NCI-H2196 treated with DMSO at 0.1 percent for 48 hours (cell line): Measurements from ENCODE around the gene IKZF1.
"Not testable (repeated sequence)": the region's sequence is repeated elsewhere in the genome, so short reads cannot be mapped to it uniquely, and the experiment has no call there.

Experiments used
- DNase-seq: peaks from one replicate; lab custom pipeline; 2025; ENCODE audit not compliant: unreplicated experiment; lab: John Stamatoyannopoulos, UW

IKZF1 gene

DNA sequence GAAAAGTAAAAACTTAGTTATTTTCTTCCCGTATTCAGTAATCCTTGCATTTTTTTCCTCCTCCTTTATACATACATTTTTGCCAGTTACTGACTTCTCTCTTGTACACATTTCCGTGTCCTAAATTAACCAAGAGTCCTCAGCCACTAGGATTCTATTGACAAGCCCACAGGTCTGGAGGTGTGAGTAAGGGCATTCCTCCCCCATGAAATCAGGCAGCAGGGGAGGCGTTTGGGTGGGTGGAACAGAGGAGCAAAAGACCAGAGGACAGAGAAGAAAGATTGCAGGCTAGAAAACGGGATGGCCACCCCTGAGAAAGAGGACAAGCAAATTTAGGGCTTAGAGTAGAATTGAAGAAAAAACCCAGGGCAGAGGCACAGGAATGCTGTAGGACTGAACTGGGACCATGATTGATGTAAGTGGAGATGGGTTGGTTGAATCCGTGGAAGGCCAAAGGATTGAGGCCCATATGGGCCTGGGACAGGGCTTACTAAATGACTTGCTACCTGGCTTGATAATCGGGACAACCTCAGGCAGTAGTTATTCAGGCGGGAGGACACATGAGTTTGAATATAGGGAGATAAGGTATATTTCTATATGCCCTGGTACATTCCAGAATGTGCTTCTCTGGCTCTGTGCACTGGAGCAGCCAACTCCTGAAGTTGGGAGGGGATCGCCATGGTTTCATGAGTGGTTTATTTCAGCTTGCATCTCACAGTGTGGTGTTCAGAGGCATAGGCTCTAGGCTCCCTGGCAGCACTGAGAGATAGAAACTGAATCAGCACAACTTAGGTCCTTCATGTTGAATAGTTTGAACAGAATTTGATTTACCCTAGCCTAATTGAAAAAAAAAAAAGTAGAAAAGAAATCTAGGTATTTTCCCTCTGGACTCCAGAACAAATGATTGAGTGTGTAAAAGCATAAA lies 28.0 kb downstream of the IKZF1 start:
- DNase-seq: no peak

DNA sequence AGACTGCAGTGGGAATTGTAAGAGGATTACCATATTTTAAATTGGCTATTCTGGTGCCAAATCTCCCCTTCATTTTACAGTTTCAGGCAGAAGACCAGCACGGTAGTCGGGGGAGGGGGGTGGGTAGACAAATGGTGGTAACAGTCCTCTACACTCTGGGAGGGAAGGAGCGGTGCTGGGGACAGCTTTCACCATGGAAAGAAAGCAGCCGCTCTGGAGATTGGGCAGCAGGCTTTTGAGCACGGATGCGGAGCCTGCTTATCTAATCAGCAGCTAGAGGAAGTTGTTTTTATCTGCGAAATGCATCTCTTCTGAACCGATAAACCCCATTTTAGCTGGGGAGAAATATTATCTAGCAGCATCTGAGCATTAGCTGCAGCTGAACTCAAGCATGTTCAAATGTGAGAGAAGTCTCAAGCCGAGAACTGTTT lies 28.7 kb downstream of the IKZF1 start:
- no peak for DNase-seq

- no peak for DNase-seq
These were observed 30.0 kb downstream of the IKZF1 start for GRCh38 chr7:50334341-50334994.

DNA sequence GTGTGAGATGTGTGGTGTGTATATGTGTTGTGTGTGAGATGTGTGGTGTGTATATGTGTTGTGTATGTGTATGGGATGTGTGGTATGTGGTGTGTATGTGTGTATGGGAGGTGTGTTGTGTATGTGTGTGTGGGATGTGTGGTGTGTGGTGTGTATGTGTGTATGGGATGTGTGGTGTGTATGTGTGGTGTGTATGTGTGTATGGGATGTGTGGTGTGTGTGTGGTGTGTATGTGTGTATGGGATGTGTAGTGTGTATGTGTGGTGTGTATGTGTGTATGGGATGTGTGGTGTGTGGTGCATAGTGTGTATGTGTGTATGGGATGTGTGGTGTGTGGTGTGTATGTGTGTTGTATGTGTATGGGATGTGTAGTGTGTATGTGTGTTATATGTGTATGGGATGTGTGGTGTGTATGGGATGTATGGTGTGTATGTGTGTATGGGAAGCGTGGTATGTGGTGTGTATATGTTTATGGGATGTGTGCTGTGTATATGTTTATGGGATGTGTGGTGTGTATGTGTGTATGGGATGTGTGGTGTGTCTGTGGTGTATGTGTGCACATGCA lies 30.8 kb downstream of the IKZF1 start:
- no peak for DNase-seq

DNA sequence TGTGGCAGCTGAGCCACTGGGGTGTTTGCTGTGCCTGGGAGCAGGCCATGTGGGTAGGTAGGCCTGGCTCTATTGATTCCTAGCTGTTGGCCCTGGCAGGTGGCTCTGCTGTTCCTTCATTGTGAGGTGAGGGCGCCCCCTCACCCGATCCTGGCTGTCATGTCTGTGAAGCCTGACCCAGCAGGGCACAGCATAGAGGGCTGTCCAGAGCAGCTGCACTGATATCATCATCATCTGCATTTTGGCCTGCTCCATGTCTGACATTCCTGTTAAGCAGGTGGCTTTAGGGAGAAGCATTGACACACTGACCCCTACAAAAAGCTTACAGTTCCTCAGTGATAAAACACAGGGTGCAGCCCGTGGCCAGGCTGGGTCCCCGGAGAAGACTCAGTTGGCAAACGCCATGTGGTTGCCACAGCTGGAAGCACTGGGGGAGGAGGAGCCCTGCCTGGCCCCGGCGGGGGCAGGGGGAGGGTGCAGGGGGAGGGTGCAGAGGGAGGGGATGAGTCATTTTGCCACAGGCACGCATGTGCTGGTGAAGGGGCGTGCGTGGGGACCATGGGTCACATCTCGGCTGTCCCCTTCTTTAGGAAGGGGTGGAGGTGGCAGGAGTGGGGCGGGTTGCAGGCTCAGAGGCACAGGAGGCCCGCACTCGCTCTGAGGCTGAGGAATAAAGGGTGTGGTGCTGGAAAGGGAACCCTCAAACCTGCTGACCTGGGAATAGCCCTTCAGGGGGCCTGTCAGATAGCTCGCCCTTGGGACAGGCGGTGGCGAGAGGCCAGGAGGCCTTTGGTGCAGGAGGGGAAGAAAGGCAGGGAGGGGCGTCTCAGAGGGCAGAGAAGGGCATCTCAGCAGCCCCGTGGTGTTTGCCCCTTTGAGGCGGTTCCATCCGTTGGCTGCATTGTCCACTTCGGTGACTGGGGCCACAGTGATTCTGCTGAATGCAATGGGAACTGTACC lies 31.6 kb downstream of the IKZF1 start:
- no peak for DNase-seq

DNA sequence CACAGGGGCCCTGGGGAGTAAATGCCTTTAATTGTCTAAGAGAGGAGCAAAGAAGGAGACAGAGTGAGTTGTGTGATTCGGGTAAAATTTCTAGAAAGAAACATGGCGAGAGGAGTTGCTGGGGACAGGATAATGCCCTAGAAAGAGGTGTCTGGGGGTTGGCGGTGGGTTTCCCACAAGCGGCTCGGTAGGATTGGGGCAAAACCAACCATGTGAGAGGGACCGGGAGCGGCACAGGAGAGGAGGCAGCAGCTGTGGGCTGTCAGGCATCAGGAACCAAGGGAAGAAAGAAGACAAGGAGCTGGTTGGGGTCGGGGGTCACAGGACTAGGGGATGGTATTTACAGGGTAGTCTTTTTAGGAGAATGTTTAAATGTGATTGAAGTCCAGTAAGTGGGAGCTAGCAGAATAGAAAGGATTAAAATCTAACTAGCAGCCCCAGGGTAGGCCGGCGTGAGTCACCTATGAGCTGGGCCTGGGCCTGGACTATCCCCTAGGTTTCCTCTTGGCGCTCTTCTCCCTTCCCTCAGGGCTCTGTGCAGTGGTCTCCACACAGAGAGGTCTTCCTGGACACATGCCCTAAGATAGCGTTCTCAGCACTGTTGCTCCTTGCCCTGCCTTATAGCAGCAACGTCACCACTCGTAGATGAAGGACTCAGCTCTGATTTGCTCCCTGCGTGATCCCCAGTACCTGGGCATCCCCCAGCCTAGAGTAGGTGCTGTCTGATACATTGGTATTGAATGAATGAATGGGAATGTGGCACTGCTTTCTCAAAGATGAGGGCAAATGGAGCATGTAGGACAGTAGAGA lies 32.6 kb downstream of the IKZF1 start:
- no peak for DNase-seq

DNA sequence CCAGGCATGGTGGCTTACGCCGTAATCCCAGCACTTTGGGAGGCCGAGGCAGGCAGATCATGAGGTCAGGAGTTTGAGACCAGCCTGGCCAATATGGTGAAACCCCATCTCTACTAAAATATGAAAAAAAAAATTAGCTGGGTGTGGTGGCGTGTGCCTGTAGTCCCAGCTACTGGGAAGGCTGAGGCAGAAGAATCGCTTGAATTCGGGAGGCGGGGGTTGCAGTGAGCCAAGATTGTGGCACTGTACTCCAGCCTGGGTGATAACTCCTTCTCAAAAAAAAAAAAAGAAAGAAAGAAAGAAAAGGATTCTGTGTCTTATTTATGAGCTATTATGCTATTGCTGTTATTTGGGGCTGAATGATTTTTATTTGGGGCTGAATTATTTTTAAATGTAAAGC lies 35.0 kb downstream of the IKZF1 start:
- DNase-seq: not testable (repeated sequence)

- DNase-seq: no peak
These were observed 35.5 kb downstream of the IKZF1 start for GRCh38 chr7:50339990-50340500.

DNA sequence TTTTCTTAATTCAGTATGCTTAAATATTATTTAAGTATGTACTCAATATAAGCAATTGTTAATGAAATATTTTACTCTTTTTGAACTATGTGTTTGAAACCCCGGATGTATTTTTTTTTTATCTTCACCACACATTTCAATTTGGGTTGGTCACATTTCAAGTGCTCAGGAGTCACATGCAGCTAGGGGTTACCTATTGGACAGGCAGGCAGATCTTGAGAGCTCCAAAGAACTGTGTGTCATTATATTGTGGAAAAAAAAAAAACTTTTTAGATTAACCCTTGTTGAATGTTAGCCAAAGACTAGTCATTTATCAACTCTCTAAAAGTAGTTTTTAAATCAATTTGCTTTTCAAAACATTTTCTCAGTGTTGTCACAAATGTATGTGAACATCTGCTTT lies 37.2 kb downstream of the IKZF1 start:
- DNase-seq: no peak

- no peak for DNase-seq
These were observed 38.1 kb downstream of the IKZF1 start for GRCh38 chr7:50342616-50343114.

GRCh38 chr7:50346545-50347497 lies 42.3 kb downstream of the IKZF1 start:
- DNase-seq: no peak

DNA sequence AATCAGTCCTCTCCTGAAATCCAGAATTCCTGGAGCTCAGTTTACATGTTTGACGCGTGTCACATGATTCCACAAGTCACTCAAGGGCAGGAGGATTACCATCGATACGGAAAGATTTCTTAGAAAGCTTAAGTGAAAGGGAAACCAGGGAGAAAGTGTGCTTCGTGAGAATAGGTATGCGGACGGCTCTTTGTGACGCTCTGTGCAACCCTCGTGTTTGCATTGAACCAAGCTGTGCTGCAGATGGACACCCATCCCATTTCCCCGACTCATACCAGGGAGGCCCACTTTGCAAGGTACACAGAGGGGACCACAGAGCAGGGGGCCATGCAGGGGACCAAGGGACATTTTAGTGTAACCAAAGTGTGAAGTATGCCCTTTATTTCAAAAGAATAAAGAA lies 43.2 kb downstream of the IKZF1 start:
- DNase-seq: no peak

DNA sequence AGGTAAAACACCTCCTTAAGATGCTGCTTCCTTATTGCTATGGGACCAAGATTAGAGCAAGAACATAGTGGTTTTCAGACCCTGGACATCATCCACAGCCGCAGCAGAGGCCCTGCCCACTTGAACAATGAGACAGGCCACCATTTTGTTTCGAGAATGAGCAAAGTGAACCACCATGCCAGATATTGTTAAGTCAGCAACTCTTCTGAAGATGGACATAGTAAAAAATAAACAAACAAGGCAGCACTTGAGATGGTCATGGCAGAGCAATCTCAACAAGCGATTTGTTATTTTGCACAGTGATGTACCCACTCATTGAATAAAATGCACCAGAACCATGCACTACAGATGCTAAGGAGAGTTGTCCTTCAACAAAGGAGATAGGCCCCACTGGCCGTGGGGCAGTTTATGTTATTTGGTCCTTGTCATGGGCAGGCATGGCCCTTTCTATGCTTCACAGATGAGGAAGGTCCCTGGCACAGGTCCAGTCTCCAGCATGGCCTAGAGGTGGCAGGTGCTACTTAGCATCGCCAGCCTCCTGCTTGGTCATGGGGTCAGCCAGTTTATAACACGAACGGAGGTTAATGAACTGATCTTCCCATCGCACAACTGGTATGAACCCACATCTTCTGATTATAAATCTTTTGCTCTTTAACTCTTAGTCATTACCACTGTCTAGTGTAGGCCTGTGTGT lies 44.1 kb downstream of the IKZF1 start:
- no peak for DNase-seq

DNA sequence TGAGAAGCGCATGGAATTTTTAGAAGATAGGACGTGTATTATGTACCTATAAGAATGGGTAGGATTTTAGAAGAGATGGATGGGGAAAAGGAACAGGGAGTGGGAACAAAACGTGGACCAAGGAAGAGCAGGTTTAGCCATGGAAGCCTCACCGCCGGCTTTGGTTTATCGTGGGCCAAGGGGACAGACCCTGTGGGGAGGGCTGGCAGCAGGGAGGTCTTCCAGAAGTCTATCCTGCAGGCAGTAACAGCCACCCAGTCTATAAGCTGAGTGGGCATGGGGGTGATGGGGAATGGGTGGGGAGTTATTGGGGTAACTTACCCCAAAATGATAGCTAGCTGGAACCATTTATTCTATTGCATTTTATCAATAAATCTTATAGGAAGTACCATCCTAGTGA lies 44.9 kb downstream of the IKZF1 start:
- no peak for DNase-seq

DNA sequence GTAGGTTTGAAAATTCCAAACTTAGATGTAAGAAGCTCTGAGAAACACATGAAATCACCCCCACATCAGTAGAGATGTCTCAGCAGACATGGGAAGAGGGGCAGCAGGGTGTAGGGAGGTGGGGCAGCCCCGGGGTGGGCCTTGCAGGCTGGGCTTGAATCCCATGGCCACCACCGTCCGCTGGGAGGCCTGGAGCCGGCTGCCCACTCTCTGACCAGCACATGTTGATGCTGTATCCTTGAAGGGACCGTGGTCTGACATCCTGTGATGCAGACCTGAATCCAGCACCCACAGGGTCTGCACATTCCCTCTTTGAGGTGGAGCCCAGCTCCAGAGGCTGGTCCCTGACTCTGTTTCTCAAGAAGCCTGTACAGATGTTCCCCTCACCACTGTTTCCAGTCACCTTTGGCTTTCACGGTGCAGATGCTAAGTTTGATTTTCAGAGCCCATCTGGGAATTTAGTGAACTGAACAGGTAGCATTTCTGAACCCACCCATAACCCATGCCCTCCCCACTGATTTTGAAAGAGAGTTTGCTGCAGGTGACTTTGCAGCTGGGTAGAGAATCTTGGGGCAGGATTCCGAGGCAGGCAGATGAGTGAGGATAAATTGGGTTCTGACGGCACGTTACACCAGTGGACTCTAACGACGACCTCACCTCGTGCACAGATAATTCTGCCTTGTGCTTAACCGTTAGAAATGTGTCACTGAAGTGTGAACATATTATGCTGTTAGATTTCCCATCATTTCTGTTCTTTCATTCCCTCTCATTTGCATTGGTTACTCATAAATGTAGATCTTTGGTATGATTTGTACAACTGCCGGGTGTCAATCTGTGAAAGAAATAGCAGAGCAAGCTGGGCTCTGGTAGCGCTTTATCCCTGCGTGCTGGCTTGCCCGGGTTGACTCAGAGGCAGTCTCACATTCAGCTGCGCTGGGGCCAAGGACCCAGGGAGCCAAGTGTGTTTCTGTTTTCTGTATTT lies 45.7 kb downstream of the IKZF1 start:
- no peak for DNase-seq

DNA sequence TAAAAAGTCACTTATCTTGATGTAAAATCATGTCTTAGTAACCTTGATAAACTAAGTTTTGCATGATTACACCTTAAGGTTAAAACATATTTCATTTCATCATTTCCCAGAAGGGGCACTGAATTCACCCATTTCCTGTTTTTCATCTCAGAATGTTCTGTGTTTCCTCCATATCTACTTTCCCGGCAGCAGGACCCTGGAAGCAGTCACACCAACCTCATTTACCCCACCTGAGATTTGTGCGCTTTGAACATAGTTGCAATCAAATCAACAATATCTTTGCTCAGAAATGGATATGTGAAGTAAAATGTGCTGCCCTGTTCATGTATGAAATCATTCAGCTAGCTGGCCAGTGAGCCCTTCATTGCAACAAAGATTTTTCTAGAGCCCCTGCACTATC lies 46.8 kb downstream of the IKZF1 start:
- DNase-seq: no peak

GRCh38 chr7:50352282-50352681 lies 47.8 kb downstream of the IKZF1 start:
- no peak for DNase-seq
